PFSK-1 (cell line): ENCODE measurements around the gene LHPP.

Source experiments
- POLR2AphosphoS5 ChIP-seq: IDR thresholded peaks from 2 replicates; pipeline ENCODE4 v1.6.1; 2012; ENCODE audit warnings: low read depth, mild to moderate bottlenecking, control low read depth, low read length, moderate library complexity
- REST ChIP-seq, 2 experiments: IDR thresholded peaks; 2 replicates each; pipeline versions ENCODE4 v1.6.1 to v1.8.0; 2011 to 2012; ENCODE audit warnings: low read depth in 2 of 2, low read length in 2 of 2, control low read depth in 1 of 2, inconsistent platforms in 1 of 2, mild to moderate bottlenecking in 1 of 2, moderate library complexity in 1 of 2; ENCODE audit not compliant: insufficient read depth in 1 of 2

DNA sequence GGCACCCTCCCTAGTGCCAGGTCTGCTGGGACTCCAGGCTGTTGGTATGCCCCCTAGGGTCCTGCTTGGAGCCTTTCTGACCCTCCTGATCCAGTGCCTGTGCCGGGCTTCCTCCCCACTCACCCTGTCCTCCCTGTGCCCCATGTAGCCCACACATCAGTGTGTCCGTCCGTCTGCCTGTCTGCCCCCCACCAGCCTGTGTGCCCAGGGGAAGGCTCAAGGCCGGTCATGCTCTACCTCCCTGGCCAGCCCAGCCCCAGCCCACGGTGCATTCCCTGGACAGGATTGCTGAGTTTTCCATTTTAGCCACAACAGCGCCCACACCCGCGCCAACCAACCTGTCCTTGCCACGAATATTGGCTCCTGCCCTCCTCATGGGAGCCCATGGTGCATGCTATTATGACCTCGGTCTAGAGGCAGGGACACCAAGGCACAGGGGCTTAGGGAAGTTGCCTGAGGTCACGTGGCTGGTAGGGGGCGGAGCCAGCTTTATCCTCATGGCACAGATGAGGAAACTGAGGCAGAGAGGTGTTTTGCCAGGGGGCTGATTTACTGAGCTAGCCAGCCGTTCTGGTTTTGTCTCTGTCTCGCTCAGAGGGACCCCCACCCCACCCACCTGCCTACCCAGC is 146.6 kb downstream of the LHPP start:
- TF ChIP-seq REST (IDR thresholded peaks at IDR 0.05; ENCODE audit: insufficient read depth in 1 of 2, low read depth in 2 of 2, low read length in 2 of 2) (no peak), POLR2AphosphoS5 (no peak)
